Vagina (tissue), 2 donors: Measurements from ENCODE around the gene HEATR5B. TPM values are rescaled to one million over a fixed set of nuclear protein-coding genes. Genes with fewer than 3 reads are reported as not detected.

ENCODE experiments used
- DNase-seq, 2 donors: peaks; one replicate each; pipeline ENCODE4 v3.0.0-alpha.2; 2017; ENCODE audit errors: extremely low spot score in 2 of 2
- H3K27ac ChIP-seq: fragments of 200-600 bp; sonication (generic); one replicate; pipeline ENCODE4 v1.5.1; 2019
- H3K27me3 ChIP-seq: fragments of 200-600 bp; sonication (generic); one replicate; pipeline ENCODE4 v1.5.1; 2019
- H3K36me3 ChIP-seq, 2 donors: fragments of 200-600 bp; sonication (generic); one replicate each; pipeline ENCODE4 v1.5.1; 2017 to 2019
- H3K4me1 ChIP-seq: fragments of 200-600 bp; sonication (generic); one replicate; pipeline ENCODE4 v1.5.1; 2019
- H3K4me3 ChIP-seq, 2 donors: fragments of 200-600 bp; sonication (generic); 1 replicate in 1 of 2; 2 replicates in 1 of 2; pipeline ENCODE4 v1.5.1; 2016 to 2019
- H3K9me3 ChIP-seq: fragments of 200-600 bp; sonication (generic); one replicate; pipeline ENCODE4 v1.5.1; 2019
- CTCF ChIP-seq, 3 experiments: fragments of 450-650 bp in 2 of 3; fragments of 200-600 bp in 1 of 3; sonication (generic) in 1 of 3; IDR thresholded peaks; one replicate each; pipeline ENCODE4 v1.5.1; 2017 to 2019; ENCODE audit warnings: antibody characterized with exemption in 3 of 3, mild to moderate bottlenecking in 2 of 3, moderate library complexity in 2 of 3
- POLR2A ChIP-seq, 2 donors: fragments of 450-650 bp; IDR thresholded peaks; one replicate each; pipeline ENCODE4 v1.6.1; 2017; ENCODE audit warnings: antibody characterized with exemption in 2 of 2, mild to moderate bottlenecking in 2 of 2, moderate library complexity in 2 of 2
- POLR2AphosphoS5 ChIP-seq, 2 donors: sonication (generic); formaldehyde crosslinking; IDR thresholded peaks; one replicate each; pipeline ENCODE4 v1.9.0; 2017; ENCODE audit warnings: antibody characterized with exemption in 2 of 2, mild to moderate bottlenecking in 2 of 2, low read depth in 1 of 2; ENCODE audit not compliant: insufficient read depth in 1 of 2
- intact Hi-C: fragments of 100-400 bp; cut with DNase I; formaldehyde crosslinking; loops from one replicate; pipeline ENCODE4 v1.15.1; 2023
- total RNA-seq: library from RNA; depleted of rRNA; stranded (reverse); fragments of >200 nt; gene quantifications from one replicate; pipeline ENCODE4 v1.2.3, GENCODE V29; 2016

Gene HEATR5B
- total RNA-seq, 1 donor from 2014 or later, result 38.3 TPM

- no peaks in the 10 kb centered on the region for H3K9me3 ChIP-seq
- H3K4me3 ChIP-seq, result no peak overlapping the region
- peaks cover 0 to 50% of the 10 kb centered on the region in 2 donors for H3K36me3 ChIP-seq
- no peaks in the 10 kb centered on the region for H3K4me1 ChIP-seq
- intact Hi-C loops, result no loop called here
- no peaks in the 10 kb centered on the region for H3K27me3 ChIP-seq
- DNase-seq, result no peak
- TF ChIP-seq POLR2A (IDR thresholded peaks at IDR 0.05) (no peak), POLR2AphosphoS5 (IDR thresholded peaks at IDR 0.05; ENCODE audit: insufficient read depth in 1 of 2, low read depth in 1 of 2) (no peak), CTCF (IDR thresholded peaks at IDR 0.05) (no peak)
- H3K27ac ChIP-seq, result no peak overlapping the region
These were observed 58.1 kb downstream of the HEATR5B start for GRCh38 chr2:37026050-37026449.

GRCh38 chr2:37020887-37021796 is 63.0 kb downstream of the HEATR5B start:
- no peak for TF ChIP-seq POLR2AphosphoS5 (IDR thresholded peaks at IDR 0.05; ENCODE audit: insufficient read depth in 1 of 2, low read depth in 1 of 2)
- TF ChIP-seq CTCF (IDR thresholded peaks at IDR 0.05), result no peak
- TF ChIP-seq POLR2A (IDR thresholded peaks at IDR 0.05), result no peak
- no peaks in the 10 kb centered on the region for H3K9me3 ChIP-seq
- H3K27me3 ChIP-seq, result no peaks in the 10 kb centered on the region
- H3K4me3 ChIP-seq, result no peak overlapping the region
- H3K36me3 ChIP-seq, result peaks cover 0 to 30% of the 10 kb centered on the region in 2 donors
- intact Hi-C loops, result no loop called here
- no peaks in the 10 kb centered on the region for H3K4me1 ChIP-seq
- DNase-seq, result no peak
- H3K27ac ChIP-seq, result no peak overlapping the region

GRCh38 chr2:37020212-37020886 is 63.8 kb downstream of the HEATR5B start:
- Histone ChIP-seq H3K9me3 (no peaks in the 10 kb centered on the region), H3K4me3 (no peak overlapping the region), H3K27ac (no peak overlapping the region), H3K27me3 (no peaks in the 10 kb centered on the region), H3K36me3 (peaks cover 0 to 26% of the 10 kb centered on the region in 2 donors), H3K4me1 (no peaks in the 10 kb centered on the region)
- TF ChIP-seq POLR2A (IDR thresholded peaks at IDR 0.05), result no peak
- TF ChIP-seq CTCF (IDR thresholded peaks at IDR 0.05), result no peak
- TF ChIP-seq POLR2AphosphoS5 (IDR thresholded peaks at IDR 0.05; ENCODE audit: insufficient read depth in 1 of 2, low read depth in 1 of 2), result no peak
- no peak for DNase-seq
- intact Hi-C loops, result no loop called here

GRCh38 chr2:37013315-37013641 is 70.9 kb downstream of the HEATR5B start:
- DNase-seq, result no peak
- no peaks in the 10 kb centered on the region for H3K4me1 ChIP-seq
- TF ChIP-seq POLR2AphosphoS5 (IDR thresholded peaks at IDR 0.05; ENCODE audit: insufficient read depth in 1 of 2, low read depth in 1 of 2) (no peak), CTCF (IDR thresholded peaks at IDR 0.05) (no peak), POLR2A (IDR thresholded peaks at IDR 0.05) (no peak)
- no peaks in the 10 kb centered on the region for H3K9me3 ChIP-seq
- H3K27ac ChIP-seq, result no peak overlapping the region
- intact Hi-C loops, result no loop called here
- H3K4me3 ChIP-seq, result no peak overlapping the region
- no peaks in the 10 kb centered on the region for H3K27me3 ChIP-seq
- H3K36me3 ChIP-seq, result peaks cover 0 to 42% of the 10 kb centered on the region in 2 donors

- Histone ChIP-seq H3K4me1 (no peaks in the 10 kb centered on the region), H3K27ac (no peak overlapping the region), H3K27me3 (no peaks in the 10 kb centered on the region), H3K36me3 (peaks cover 0 to 44% of the 10 kb centered on the region in 2 donors), H3K4me3 (no peak overlapping the region), H3K9me3 (no peaks in the 10 kb centered on the region)
- TF ChIP-seq POLR2AphosphoS5 (IDR thresholded peaks at IDR 0.05; ENCODE audit: insufficient read depth in 1 of 2, low read depth in 1 of 2) (no peak), CTCF (IDR thresholded peaks at IDR 0.05) (no peak), POLR2A (IDR thresholded peaks at IDR 0.05) (no peak)
- intact Hi-C loops, result no loop called here
- DNase-seq, result no peak
These were observed 73.0 kb downstream of the HEATR5B start for GRCh38 chr2:37011130-37011529.
